Psoas muscle (tissue), 8 donors: ENCODE measurements around the gene ZNF655. TPM values are rescaled to one million over a fixed set of nuclear protein-coding genes. Genes with fewer than 3 reads are reported as not detected.

Experiments used
- ATAC-seq, 4 donors: fragments of 200-7000 bp; cut with Tn5 transposase; one replicate each; pipeline ENCODE4 v1.9.1; 2020; ENCODE audit warnings: moderate library complexity in 3 of 4, mild to moderate bottlenecking in 2 of 4
- DNase-seq, 2 donors: peaks; one replicate each; pipeline ENCODE4 v3.0.0-alpha.2; 2020
- H3K27ac ChIP-seq: fragments of 200-600 bp; one replicate; pipeline ENCODE4 v1.8.0; 2022
- H3K27me3 ChIP-seq, 3 donors: fragments of 200-600 bp in 1 of 3; one replicate each; pipeline versions ENCODE4 v1.6.1 to v1.8.0; 2013 to 2022; ENCODE audit warnings: low read length in 2 of 3, mild to moderate bottlenecking in 2 of 3, moderate library complexity in 1 of 3; ENCODE audit not compliant: insufficient read depth in 3 of 3
- H3K36me3 ChIP-seq, 2 donors: fragments of 200-600 bp in 1 of 2; one replicate each; pipeline versions ENCODE4 v1.6.1 to v1.8.0; 2013 to 2022; ENCODE audit warnings: low read depth in 1 of 2, mild to moderate bottlenecking in 1 of 2, moderate library complexity in 1 of 2; ENCODE audit not compliant: insufficient read depth in 1 of 2
- H3K4me1 ChIP-seq: fragments of 200-600 bp; one replicate; pipeline ENCODE4 v1.8.0; 2022
- H3K4me3 ChIP-seq: fragments of 200-600 bp; one replicate; pipeline ENCODE4 v1.8.0; 2022; ENCODE audit warnings: mild to moderate bottlenecking
- H3K9me3 ChIP-seq: fragments of 200-600 bp; one replicate; pipeline ENCODE4 v1.8.0; 2022
- WGBS, 3 donors: extraction: QIAGEN DNeasy Blood & Tissue Kit; methylation state at CpG; one replicate each; pipeline versions ENCODE4 v1.1.6 to v1.1.7; 2013; 5-methylcytosine and 5-hydroxymethylcytosine counted together
- intact Hi-C, 2 donors: fragments of 100-400 bp; cut with DNase I; formaldehyde crosslinking; loops; one replicate each; pipeline versions ENCODE4 v1.11.0 to v1.14.2; 2022
- long read RNA-seq, 2 donors: library from polyadenylated mRNA; unstranded; transcript quantifications; one replicate each; pipeline ENCODE4 v2.0.0, GENCODE V29; 2021
- polyA plus RNA-seq, 3 donors: library from polyadenylated mRNA; stranded (reverse); fragments of 200-250 nt; gene quantifications; one replicate each; pipeline ENCODE4 v1.2.3, GENCODE V29; 2013
- total RNA-seq, 4 donors: library from RNA; stranded (reverse); fragmentation: NEBNext Ultra II Directional in 2 of 4; extraction: Animal tissue kit (Norgen Biotek cat#: 25700) in 2 of 4; gene quantifications; one replicate each; pipeline versions ENCODE4 v1.2.1 to v1.2.4, GENCODE V29; 2021 to 2023
- TF ChIP-seq, protein P1 (sequence below): fragments of 200-600 bp; IDR thresholded peaks from one replicate; pipeline ENCODE4 v1.8.0; 2022; ENCODE audit warnings: antibody characterized with exemption
- donor health status: healthy with polysubstance abuse.
- donor health status: DM: no; HTN: no; CAD: no; lungs with moderate emphysema.
- donor health status: Bipolar disorder and iron deficiency.
- donor health status: healthy.
- donor health status: DM: yes; HTN: yes; CAD: no.
- donor health status: DM: no; HTN: no; CAD: no.
- donor health status: DM: no; HTN: no; CAD: no.
- donor health status: DM: yes; HTN: yes; CAD: no.

The ZNF655 gene, protein sequence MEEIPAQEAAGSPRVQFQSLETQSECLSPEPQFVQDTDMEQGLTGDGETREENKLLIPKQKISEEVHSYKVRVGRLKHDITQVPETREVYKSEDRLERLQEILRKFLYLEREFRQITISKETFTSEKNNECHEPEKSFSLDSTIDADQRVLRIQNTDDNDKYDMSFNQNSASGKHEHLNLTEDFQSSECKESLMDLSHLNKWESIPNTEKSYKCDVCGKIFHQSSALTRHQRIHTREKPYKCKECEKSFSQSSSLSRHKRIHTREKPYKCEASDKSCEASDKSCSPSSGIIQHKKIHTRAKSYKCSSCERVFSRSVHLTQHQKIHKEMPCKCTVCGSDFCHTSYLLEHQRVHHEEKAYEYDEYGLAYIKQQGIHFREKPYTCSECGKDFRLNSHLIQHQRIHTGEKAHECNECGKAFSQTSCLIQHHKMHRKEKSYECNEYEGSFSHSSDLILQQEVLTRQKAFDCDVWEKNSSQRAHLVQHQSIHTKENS
- total RNA-seq (10 to 100 TPM; 30.9 to 43.8 (median 36.6) TPM), polyA plus RNA-seq (10 to 100 TPM; 27.3 to 63.7 (median 46.9) TPM)
- long read RNA-seq, donor 1, transcript ZNF655-222 (4 exons, 1,815 nt), result major isoform, 9 of 21 reads
- long read RNA-seq, donor 1, partial matches to known transcripts, result 3 of 21 reads
- long read RNA-seq, donor 1, other reads (novel, unspliced or antisense), result 2 of 21 reads
- long read RNA-seq, donor 2, transcript ZNF655-203 (3 exons, 1,370 nt), result minor isoform, 8 of 36 reads
- long read RNA-seq, donor 2, transcript ZNF655-222 (4 exons, 1,815 nt), result major isoform, 12 of 36 reads
- long read RNA-seq, donor 2, partial matches to known transcripts, result 1 of 36 reads
- long read RNA-seq, donor 2, other reads (novel, unspliced or antisense), result 6 of 36 reads

DNA sequence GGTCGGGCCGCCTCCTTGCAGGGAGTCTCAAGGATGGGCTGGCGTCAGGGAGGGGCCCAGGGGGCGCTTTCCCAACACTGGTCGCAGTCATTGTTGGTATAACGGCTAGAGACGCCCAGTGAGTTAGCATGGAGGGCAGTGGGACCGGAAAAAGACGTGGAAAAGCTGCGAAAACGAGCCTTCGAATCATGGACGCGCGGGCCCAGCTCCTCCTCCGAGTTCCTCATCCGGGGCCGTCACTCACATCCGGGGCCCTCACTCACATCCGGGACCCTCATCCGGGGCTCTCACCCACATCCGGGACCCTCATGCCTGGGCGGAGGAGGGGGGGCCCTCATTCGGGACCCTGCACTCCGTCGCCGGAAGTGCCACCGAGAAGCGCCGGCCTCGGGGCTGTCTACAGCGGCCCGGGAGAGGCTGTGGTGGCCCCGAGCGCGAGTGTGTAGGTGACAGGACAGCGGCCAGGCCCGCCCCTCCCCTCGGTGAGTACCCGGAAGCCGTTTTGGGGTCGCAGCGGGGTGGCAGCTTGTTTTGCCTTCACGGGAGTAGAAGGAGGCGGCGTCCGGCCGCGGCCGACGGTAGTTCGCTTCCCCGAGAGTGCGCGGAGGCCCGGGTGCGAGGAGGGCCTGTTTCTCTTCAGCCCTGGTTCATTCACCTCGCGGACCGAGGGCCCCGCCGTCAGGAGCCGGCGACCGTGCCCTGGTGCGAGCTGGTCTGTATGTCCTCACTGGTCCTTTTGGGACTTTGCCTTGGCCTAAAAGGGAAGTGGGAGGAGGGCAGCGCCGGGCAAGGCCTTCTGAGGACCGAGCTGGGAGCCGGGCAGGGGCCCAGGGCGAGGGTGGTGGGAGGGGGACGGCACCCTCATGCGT, at the start of gene ZNF655:
Gene ZNF655 (plus strand): TSS at position 337 of the 869 bp plus-strand sequence. CDS start 1,918 bp downstream, outside the sequence.
- intact Hi-C loops, result loop anchor here in 1 of 2 donors (2.0 kb wide), 1 partner anchor 54 kb away; the partner anchor contains the start of gene ZKSCAN5
- H3K27me3 ChIP-seq, result no peaks in the 10 kb centered on the region
- ATAC-seq, result peak; percentile 92 to 96 (median 95)

DNA sequence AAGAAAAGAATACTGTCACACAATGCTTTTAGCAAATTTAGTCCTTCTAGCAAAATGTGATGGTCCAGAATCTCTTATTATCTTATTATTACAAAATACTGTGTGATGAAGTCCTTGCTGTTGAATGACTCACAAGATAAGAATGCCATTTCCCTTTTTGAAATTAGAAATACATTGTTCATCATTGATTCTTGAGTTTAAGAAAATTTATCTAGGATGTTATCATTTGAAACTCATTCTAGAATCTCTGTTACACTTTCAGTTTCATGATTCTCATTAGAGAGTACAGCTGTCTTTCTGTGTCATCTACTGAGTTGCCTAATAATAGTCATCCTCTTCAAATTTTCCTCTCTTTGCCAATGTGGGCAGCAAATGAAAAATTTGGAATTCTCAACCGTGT, 44.4 kb upstream of the ZNF655 start:
- Histone ChIP-seq H3K27ac (no peak overlapping the region), H3K9me3 (no peaks in the 10 kb centered on the region), H3K4me1 (no peaks in the 10 kb centered on the region), H3K36me3 (peaks cover 4 to 69% of the 10 kb centered on the region in 2 donors), H3K27me3 (no peaks in the 10 kb centered on the region), H3K4me3 (no peak overlapping the region)
- 87 to 90% (median 90%) methylated on average over 1 of the region's 1 CpG for WGBS, 3 donors
- intact Hi-C loops, result no loop called here
- DNase-seq (no peak), ATAC-seq (no peak)
- TF ChIP-seq, protein P1, sequence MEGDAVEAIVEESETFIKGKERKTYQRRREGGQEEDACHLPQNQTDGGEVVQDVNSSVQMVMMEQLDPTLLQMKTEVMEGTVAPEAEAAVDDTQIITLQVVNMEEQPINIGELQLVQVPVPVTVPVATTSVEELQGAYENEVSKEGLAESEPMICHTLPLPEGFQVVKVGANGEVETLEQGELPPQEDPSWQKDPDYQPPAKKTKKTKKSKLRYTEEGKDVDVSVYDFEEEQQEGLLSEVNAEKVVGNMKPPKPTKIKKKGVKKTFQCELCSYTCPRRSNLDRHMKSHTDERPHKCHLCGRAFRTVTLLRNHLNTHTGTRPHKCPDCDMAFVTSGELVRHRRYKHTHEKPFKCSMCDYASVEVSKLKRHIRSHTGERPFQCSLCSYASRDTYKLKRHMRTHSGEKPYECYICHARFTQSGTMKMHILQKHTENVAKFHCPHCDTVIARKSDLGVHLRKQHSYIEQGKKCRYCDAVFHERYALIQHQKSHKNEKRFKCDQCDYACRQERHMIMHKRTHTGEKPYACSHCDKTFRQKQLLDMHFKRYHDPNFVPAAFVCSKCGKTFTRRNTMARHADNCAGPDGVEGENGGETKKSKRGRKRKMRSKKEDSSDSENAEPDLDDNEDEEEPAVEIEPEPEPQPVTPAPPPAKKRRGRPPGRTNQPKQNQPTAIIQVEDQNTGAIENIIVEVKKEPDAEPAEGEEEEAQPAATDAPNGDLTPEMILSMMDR, result no peak

More for the DNA sequence above, at the start of gene ZNF655:
- DNase-seq, result peak; percentile 94 to 96
- H3K4me1 ChIP-seq, result peaks cover 55% of the 10 kb centered on the region
- WGBS, 3 donors, result 0% methylated on average over 65 to 73 of the region's 73 CpGs
- H3K4me3 ChIP-seq, result peak within 1 kb of the TSS; percentile 78
- H3K27ac ChIP-seq, result peak within 1 kb of the TSS; percentile 95
- H3K36me3 ChIP-seq, result peaks cover 16 to 70% of the 10 kb centered on the region in 2 donors
- H3K9me3 ChIP-seq, result no peaks in the 10 kb centered on the region
- TF ChIP-seq, protein P1, result no peak

DNA sequence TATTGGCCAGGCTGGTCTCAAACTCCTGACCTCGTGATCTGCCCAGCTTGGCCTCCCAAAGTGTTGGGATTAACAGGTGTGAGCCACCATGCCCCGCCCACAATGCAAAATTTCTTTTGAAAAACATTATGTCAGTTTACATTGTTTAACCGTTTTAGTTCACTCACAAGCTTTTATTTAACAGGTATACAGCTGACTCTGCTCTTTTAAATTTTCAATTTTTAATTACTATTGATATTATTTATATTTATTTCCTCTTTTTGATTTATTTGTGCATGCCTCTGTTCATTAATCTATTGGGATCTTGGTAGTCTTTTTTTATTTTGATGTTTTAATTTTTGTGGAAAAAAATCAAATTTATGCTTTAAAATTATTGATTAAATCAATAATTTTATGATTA, 37.0 kb upstream of the ZNF655 start:
- 91 to 92% (median 92%) methylated on average over 3 of the region's 3 CpGs for WGBS, 3 donors
- H3K27ac ChIP-seq, result no peak overlapping the region

More for the DNA sequence above, 37.0 kb upstream of the ZNF655 start:
- ATAC-seq (no peak), DNase-seq (no peak)
- TF ChIP-seq, protein P1, result no peak
- no peak overlapping the region for H3K4me3 ChIP-seq
- H3K9me3 ChIP-seq, result no peaks in the 10 kb centered on the region
- intact Hi-C loops, result no loop called here
- no peaks in the 10 kb centered on the region for H3K27me3 ChIP-seq
- H3K36me3 ChIP-seq, result peaks cover 6 to 87% of the 10 kb centered on the region in 2 donors
- no peaks in the 10 kb centered on the region for H3K4me1 ChIP-seq
